RPMI8226 (cell line): ENCODE results near the gene ZEB2.

ENCODE experiments used
- DNase-seq: peaks from one replicate; pipeline ENCODE4 v3.0.0-alpha.2; 2015

ZEB2 gene

DNA sequence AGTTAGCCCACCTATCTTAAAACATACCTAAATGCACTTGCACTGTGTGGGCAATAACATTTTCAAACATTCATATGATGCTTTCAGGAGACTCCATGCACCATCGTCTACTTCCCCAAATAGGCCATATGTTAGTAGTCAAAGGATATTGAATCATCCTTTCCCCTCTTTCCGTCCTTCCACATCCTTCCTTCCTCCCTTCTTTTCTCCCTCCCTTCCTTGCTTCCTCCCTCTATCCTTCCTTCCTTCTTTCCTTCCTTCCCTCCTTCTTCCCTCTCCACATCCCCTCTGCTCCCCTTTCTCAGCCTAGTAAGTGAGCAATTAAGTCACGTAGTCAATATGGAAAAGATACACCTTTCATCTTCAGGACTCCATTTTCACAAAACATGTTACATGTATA, 73.8 kb downstream of the ZEB2 start:
- DNase-seq = no peak

DNA sequence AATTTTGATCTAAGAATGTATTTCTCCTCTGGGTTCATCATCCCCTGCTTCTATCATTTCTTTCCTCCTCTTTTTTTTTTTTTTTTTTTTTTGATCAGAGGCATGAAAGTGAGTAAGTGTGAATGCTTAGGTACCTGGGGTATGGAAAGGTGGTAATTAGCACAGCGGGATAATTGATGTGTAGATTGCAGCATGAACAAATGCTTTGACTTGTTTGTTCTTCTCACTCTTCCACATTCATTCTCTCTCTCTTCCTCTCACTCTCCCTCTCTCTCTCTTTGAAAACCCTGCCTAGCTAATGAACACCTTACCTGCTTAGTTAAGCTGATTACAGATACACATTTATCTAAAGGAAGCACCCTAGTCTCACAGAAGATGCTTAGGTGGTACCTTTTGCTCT, 74.7 kb downstream of the ZEB2 start:
- DNase-seq = no peak

DNA sequence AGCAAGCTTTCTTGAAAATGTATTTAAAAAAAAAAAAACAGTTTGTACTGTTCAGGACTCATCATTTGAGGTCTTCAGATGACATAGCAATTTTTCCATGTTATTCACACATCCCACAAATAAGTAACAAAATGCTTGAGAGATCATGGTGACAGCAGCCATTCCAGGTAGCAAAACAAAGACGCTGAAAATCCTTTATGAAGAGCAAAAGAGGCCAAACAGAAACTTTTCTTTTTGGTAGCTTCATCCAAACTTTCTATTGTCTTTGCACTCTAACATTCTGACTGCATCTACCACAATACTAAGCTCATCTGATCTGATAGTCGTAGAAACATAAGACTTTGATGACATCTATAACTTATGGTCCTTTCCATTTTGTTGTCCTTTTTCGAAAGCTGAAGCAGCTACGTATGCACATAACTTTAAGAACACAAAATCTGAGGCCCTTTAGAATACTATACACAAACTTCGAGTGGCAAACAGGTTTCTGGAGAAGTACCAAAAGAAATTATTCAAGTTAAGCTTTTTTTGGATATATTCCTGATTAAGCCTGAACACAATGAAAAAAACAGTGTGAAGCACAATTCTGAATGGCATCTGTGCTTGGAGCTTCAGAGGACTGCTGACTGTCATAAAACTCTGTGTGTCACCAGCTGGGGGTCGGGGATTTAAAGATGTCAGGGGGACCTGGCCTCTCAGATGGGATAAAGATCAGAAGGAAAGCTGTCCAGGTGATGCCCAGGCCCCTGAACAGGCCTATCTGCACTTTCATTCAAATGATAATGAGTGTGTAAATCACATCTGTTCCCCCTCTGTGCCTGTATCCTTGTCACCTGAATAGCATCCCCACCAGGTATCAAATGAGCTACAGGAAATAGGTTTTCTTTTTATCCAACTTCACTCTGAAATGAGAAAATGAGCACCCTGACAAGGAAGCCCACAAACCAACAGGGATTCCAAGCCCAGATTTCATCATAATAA, 75.8 kb downstream of the ZEB2 start:
- no peak for DNase-seq

DNA sequence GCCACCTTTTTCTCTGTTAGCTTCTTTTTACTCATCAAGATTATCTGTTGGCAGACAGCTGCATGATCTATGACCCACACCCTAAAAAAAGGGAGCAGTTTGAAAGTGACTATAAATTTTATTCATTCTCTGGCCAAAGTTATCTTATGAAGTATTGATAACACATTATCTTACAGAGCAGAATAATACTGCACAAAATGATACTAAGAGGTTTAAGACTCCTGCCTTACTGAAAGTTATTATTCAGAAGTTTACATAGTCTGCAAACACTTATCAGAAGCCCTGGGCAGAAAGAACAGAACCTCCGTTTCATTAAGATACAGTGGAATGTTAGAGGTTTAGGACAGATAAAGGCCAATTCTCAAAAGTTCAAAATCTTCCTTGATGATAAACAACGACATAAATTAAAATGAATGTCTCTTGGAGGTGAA, 78.2 kb downstream of the ZEB2 start:
- no peak for DNase-seq

DNA sequence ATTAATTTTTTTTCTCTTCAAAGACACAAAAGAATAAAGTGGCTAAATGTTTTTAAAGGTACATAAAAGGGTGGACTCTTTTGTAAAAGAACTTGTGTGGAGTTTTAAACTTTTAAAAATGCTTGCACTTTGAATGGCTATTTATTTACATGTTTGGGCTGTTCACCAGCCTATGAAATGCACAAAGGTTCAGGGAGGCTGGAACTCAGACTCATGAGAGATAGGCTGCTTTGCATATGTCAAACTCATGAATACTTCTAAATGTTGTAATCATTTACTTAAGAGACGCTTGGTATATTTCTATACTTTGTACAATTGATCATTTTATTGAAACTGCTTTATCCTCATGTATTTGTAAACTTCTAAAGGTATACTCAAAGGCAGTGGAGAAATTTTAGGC, 79.9 kb downstream of the ZEB2 start:
- no peak for DNase-seq

DNA sequence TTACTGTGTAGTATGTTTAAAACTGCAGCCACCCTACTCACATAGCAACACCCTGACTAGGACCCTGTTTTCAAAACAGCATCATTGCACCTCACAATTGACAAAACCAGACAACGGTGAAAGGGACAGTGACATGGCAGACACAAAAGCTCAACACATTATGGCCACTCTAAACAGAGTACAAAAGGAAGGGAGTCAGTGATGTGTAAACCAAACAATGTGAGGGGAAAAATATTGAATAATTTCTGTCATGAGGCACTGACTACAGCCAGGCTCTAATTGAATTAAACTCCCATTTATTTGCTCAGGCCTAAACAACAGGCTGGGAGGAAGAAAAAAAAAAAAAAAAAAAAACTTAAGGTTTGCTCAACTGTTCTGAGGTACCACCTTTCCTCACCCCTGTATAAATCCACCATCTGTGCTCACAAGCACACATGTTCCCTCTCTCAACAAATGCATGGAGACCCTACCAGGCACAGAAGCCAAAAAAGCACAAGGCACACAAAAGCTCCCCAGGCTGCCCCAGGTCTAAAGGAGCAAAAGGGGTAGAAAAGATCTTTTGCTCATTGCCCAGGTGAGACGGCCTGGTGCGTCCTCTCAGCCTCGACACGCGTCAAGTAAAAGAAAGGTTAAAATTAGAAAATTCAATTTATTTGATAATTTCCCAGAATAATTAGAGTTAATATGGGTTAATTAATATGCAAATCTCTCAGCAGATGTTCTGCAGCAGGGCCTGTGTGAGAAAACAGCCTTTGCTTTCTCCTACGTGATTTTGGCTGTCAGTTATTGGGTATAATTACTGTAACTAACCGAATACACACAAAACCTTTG, 80.9 kb downstream of the ZEB2 start:
- no peak for DNase-seq

DNA sequence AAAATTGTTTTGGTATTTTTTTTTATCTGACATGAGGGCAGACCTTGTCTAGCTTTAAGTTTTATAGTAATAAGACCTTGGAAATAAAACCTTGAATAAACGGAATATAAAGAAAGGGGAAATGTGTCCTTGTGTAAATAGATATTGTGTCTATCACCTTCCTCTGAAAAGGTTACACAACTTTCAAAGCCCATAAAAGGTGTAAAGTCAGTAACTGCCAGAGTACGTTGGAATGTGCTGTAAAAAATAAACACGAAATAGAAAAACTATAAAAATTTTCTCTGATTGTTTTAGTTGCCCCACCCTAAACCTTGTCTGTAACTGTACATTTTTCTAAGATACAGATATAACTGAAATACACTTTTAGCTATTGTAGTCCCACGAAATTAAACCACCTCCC, 82.3 kb downstream of the ZEB2 start:
- DNase-seq = no peak

DNA sequence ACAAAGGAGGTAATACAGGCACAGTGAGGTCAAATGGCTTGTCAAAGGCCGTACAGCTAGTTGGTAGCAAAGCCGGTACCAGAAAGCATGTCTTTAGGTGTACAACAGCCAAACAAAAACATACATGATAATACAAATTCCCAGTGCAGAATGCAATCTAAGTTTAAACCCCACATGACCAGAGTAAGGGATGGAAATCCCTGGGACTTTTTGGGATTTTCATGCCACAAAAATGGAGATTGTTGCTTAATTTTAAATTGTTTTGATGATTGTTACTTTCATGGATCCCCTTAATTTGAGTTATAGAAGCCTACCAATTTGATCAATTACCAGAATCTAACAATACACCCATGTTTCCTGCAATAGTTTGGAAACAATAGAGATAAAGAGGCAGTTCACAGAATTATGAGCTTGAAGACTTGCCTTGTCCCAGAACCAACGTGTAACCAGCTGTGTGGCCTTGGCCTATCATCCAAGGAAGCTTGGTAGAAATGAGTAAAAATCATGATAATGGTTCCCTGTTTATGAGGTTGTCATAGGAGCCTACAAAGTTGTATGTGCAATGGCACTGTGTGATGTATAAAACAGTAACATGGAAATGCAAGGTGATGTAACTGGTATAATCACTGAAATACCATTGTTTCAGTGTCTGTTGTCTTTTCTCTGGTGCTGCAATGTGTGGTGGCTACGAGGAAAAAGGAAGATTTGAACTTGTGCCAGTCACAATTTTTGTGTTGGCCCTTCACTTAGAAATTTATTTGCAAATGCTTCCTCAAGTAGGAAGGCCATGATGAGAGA, 85.3 kb downstream of the ZEB2 start:
- DNase-seq = no peak

DNA sequence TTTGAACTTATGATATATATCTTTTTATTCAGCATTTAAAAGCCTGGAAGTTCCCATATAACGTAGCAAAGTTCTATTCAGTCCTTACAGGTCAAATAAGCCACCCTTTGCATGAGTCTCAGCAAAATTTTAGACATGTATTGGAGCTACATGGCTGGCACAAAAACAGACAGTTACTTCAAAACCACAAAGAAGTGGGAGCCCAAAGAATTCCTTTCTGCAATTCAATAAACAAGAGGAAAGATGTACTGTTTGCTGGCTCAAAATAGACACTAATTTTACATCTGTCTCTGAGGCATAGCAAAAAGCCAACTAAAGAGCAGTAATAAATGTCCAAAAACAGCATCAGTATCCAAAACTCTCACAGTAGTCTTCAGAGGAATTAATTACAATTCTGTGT, 87.0 kb downstream of the ZEB2 start:
- no peak for DNase-seq

DNA sequence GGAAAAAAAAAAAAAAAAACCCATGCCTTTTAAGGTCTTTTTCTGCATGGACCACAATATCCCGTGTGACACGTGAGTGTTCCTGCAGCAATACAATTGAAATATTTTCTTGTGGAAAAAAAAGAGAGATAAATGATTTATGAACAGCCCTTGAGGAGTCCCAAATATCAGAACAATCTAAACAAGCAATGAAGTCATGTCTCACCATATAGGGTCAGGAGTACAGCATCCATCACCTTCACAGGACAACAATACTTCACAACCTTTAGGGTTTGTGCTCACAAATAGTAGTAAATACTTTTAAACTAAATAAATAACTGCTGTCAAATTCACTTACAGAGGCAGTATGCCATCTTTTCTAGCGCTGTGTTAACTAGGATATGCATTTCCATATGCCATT, 87.9 kb downstream of the ZEB2 start:
- DNase-seq = no peak

DNA sequence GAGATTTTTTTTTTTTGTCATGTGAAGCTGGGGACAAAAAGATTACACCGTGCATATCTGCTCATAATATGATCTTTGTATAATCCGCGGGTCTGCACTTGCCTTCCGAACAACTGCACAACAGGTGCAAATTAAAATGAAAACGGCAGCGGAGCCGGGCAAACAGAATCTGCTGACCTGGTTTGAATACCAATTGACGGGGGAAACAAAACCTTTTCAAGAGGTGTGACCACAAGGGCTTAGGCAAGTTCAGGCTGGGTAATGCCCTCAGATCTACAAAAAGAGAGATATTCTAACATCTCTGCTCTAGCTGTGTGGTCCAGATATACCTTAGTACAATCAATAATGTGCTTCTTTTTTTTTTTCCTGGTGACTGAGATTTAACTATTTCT, 88.5 kb downstream of the ZEB2 start:
- no peak for DNase-seq

DNA sequence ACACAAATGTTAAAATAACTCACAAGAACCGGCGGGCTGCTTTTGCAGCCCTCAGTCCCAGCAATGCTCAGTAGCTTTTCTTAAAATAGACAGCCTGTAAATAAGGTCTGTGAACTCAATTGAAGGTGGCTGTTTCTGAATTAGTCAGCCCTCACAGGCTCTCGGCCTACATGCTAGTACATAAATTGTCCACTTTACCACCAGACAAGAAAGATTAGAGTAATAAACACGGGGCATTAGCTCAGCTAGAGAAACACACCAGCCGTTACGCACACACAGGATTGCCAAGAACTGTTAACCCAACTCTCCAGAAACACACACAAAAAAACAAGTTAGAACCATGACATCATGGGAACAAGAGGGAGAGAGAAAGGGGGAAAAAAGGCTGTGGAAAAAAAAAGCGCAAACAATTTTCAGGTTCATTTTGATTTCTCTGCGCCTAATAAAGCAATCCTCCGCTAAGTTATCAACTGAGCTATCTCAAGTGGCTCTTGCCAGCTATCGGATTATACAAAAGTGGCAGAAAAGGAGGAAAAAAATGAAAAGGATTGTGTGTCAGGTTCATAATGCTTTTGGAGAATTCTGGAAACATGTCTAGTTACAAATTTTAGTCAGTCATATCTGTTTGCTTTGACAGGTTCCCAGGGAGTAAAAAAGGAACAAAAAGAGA, 89.1 kb downstream of the ZEB2 start:
- no peak for DNase-seq

DNA sequence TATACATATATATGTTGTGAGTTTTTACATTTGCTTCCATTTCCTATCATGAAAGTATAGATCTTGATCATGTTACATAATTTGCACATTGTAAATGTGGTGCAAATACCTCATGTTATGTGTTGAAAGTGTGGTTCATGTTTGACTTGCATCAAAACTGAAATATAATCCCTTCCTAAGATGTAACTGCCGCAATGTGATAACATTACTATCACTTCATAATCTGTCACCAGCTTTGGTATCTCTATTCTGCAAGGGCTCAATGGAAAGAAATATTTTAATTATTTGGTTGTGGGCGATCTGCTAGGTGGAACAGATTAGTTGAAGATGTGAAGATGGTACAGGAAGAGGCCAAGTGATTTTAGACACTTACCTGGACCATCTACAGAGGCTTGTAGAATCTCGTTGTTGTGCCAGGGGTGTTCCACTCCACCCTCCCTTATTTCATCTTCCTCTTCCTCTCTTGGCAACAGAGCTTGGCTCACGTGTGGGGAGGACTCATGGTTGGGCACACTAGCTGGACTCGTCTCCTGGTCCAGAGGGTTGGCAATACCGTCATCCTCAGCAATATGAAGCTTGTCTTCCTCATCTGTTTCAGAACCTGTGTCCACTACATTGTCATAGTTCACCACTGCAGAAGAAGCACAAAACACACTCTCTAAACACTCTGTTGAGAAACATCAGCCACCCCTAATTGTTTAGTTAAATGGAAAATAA, 90.4 kb downstream of the ZEB2 start:
- DNase-seq = no peak

DNA sequence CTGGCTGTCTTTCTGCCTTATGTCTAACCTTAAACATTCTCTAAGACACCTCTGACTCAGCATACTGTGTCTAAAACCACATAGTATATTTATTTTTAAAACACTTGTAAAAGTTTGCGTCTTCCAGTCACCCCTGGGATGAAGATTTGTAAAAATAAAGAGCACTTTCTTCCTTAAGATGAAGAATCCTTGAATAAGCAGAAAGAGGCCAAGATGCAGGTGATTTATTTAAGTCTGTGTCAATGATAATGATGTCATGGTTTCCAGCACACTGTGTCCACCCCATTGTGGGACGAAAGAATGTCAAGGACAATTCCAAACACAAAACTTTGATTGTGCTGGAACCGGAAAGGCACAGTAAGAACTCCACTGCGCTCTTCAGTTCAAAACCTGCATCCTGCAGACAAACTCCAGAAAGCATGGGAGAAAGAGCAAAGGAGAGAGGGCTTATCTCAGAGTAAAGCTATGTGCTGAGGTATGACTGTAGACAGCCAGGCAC, 92.9 kb downstream of the ZEB2 start:
- no peak for DNase-seq

DNA sequence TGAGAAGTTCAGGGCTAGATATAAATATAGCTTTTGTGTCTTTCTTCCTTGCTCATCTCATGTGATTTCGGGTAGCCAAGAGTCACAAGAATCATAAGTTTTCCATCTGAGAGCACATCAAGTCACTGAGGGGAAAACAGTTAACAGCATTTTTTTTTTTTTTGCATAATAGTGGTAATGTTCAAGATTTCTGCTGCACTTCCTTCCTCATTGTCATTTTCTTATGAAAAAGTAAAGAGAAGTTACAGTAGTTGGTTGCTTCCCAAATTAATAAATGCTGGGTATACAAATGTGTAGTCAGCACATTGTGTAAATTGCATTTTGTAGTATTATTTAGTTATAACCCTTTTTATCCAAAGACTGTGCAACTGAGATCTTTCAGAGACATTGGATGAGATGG, 93.6 kb downstream of the ZEB2 start:
- no peak for DNase-seq

DNA sequence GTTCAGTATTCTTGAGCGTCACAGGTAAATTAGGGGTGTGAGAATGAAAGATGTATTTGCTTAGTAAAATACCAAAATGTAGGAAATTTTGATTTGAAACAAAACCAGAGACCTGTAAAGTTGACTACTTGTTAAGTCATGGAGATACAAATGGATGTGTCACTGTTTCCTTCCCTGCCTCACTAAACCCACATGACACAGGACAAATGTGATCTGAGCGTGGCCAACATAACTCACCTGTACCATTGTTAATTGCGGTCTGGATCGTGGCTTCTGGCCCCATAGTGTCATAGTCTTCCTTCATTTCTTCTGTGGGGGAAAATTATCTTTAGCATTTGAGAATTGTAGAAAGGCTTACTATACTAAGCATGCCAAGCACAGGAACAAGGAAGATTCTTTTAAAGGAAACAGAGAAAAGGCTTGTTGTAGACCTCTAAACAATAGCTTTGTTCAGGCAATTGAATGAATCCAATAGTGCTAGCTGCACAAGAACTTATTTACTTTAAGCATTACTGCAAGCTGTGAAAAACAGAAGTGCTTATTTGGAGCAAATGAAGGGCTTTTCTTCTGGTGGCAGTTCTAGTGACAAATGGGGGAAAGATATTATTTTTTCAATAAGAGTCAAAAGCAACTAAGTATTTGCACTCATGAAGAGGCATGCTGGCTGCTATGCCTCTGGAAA, 95.2 kb downstream of the ZEB2 start:
- no peak for DNase-seq

DNA sequence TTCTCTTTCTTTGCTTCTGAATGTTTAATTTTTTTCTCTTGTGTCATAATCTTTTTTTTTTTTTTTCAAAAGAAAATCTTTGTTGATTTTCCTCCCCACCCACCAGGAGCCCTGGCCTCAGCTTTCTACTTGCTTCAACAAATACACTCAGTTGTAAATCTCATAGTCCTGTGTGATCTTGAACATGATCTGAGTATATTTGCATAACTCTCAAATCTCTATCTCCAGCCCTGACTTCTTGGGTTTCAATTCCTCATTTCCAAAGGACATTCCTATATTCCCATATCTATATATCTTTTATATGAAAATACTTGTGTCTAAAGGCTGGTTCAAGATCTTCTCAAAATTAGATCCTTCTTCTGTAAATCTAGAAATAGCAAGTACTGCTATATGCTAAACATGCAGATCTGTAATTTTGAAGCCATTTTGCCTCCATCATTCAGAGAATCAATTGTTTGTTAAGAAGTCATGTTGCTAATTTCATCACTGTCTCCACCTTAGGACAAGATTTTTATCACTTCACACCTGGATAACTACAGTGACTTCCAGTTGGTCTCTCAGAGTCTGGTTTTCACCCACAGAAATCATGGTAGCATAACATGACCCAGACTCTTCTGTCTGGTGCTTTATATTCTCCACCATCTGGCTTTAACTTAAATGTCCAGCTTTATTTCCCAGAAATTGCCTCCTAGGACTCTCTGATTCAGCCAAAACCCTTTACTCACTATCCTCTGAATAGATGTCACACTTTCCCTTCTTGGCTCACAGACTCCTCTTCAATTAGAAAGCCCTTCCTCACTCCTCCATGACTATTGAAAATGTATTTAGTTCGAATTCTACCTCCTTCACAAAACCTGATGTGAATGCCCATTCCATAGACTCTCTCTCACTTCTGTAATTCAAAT, 98.1 kb downstream of the ZEB2 start:
- DNase-seq = no peak

DNA sequence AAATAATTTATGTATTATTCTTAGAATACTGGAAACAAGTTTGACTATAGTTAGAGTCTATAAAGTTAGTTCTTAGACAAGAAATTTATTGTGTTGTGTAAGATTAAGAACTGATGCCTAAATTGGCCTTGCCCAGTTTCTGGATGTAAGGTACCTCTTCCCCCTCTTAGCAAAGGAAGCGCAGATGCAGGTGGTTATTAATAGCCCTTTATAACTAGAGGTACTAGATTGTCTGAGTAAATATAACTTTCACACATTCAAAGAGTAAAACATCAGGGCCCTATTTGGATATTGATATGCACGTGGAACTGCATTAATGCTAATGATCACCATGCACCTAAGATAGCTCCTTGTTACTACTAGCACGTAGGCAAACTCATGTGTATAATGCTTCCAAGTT, 100.7 kb downstream of the ZEB2 start:
- DNase-seq = no peak

DNA sequence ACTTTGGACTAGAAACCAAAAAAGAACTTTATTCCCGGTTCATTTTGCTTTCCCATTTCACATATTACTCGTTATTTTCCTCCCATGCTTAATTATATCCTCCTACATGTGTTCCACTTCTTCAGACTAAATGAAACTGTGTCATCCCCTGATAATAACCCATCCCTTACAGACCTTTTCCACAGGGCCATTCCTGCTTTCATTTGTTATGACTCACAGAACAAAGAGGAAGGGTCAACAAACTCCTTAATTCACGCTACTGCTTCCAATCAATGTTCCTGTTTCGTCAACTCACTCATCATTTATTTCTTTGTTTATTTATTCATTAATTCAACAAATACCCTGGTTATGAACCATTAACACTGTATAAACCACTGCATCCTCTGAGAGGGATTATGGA, 104.5 kb downstream of the ZEB2 start:
- DNase-seq = no peak

DNA sequence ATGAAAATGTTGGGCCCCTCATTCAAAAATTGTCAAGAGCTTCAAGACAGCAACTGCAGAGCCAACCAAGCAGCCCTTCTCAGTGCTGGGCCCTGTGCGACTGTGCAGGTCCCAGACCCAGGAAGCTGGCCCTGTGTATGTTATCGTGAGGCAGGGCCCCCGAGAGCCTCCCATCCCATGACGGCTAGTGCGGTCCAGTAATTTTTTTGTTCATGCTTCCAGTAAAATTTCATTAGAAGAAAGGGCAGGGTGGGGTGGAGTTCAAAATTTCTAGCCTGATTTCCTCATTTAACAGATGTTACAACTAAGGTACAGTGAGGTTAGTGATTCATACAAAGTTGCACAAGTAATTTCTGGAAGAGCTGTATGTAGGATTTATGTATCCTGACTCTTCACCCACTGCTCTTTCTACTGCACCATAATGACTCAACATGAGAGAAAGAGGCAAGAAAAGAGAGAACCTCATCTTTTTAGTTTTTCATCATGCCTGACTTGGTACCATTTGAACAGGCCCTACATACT, 105.5 kb downstream of the ZEB2 start:
- no peak for DNase-seq
